DMS53 (cell line): Measurements from ENCODE around the gene SYNDIG1L.

Experiments used
- DNase-seq: peaks from one replicate; lab custom pipeline; 2025; lab: John Stamatoyannopoulos, UW

Gene SYNDIG1L

GRCh38 chr14:74429221-74429691, 3.2 kb upstream of the SYNDIG1L start:
- no peak for DNase-seq

DNA sequence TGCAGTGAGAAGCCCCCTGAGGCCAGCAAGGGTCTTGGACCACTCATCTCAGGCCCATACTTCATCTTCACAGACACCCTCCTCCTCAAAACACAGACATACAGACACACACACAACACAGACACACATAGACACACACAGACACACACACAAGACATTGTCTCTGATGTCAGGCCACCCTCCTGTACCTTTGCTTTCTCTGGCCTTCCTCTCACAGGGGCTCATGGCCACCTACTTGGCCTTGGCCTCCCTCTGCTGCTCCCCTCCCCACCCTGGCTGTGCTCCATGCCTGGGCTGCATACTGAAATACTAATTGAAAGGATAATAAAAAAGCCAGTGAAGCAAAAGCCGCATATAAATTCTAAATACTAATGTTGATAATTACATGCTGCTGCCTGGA, 1.6 kb upstream of the SYNDIG1L start:
- no peak for DNase-seq

DNA sequence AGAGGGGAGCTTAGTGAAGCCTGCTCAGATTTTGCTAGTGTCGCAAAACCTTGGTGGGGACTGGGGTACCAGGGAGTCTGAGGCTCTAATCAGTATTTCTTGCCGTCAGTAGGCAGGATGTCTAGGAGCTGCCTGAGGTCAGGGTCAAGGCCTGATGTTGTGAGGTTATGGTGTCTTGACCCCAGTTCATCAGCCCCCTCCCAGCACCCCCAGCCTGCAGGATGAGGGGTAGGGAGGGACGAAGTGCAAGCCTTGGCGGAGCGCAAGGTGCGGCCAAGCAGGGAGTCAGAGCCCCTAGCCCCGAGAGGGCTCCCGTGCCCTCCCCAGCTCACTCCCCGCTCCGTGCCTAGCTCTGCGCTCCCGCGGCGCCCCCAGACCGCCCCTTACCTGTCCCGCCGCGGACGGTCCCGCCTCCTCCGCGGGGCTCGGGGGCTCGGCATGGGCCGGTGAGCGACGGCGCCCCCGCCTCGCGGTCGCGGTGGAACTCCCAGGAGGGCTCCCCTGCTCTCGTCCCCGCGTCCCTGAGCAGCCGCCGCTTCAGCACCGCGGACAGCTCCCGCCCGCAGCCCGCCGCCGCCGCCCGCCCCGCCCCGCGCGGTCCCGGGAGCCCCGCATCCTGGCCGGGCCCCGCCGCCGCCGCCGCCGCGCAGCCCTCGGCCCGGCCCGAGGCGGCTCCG, 347 bp downstream of the SYNDIG1L start:
- DNase-seq: peak; percentile 38

DNA sequence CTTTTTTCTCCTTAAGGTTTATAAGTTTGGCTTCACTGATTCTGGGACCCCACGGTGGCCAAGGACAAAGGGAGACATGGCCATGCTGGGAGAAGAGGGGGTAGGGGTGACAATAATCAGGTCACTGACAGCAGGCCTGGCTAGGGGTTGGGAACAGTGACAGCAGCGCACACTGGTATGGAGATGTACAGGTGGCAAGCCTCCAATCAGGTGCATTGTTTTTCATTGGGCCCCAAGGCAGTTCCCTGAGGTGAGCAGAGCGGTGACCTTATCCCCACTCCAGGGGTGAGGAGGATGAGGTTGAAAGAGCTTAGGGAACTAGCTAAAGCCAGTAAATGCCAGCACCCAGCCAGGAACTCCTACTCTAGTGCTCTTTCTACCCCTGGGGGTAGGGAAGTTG, 1.4 kb downstream of the SYNDIG1L start:
- DNase-seq: no peak

DNA sequence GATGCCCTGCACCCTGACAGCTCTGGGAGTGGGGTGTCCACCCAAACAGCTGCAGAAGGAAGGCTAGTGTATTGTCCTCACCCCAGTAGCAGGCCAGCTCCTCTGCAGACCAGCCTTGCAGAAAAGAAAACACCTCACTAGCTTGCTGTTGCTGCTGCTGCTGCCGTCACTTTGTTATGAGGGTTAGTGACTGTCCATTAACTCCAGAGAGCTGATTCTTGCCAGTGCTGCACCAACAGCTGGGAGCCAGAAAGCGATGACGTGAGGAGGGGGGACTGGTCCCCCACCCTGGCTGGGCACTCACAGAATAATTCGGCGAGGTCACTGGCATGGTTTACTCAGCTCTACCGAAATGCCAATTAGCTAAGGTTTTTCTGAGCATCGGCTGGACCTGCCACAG, 2.8 kb downstream of the SYNDIG1L start:
- DNase-seq: no peak

DNA sequence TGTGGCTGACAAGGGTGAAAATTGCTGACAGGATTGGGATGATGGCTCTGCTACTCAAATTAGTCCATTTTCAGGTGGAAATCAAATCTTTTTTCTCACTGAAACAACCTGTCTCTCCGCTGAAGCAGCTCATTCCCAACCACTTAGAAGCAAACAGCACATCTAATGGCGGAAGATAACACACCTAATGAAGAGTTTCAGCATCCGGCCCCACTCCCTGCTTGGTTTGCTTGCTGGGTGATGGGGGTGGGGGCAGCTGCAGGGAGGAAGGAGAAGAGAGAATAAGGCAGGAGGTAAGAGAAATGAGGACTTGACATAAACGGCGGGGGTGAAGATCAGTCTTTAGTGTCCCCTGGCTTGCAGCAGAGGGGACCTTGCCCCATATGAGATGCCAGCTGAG, 4.0 kb downstream of the SYNDIG1L start:
- DNase-seq: no peak

GRCh38 chr14:74419086-74419485, 6.9 kb downstream of the SYNDIG1L start:
- DNase-seq: no peak

GRCh38 chr14:74418031-74418430, 8.0 kb downstream of the SYNDIG1L start:
- no peak for DNase-seq

GRCh38 chr14:74417611-74418010, 8.4 kb downstream of the SYNDIG1L start:
- DNase-seq: no peak

- DNase-seq: no peak
These were observed 8.8 kb downstream of the SYNDIG1L start for GRCh38 chr14:74417201-74417600.

GRCh38 chr14:74415115-74415437, 10.9 kb downstream of the SYNDIG1L start:
- no peak for DNase-seq

DNA sequence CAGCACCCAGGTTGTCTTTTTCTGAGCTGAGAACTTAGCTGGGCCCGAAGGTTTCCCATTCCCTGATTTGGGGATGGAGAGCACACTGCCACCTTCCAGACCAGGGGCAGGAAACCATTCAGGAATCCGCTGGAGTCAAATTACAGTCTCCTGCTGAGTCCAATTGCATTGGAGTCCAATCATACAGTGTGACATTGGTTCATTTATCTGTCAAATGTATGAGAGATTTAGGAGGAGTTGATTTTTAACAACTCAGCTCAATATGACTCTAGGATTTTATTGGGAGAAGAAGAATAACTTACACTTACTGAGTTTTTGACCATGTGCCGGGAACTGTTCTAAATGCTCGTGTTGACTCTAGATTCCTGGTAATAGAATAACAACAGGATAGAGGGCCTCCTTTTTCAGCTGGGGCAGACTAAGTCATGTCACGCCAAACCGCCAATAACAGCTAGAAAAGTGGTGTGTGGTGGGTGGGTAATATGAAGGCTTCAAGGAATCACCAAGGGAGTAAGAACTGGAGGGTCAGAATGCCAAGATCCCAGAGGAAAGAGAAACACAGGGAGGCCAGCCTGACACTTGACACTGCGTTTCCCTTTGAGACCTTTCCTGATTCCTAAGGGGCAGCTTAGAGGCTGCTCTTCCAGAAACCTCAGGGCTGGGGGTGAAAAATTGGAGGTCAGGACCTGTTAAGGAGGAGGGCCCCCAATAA, 11.5 kb downstream of the SYNDIG1L start:
- no peak for DNase-seq

GRCh38 chr14:74413627-74414026, 12.4 kb downstream of the SYNDIG1L start:
- no peak for DNase-seq

DNA sequence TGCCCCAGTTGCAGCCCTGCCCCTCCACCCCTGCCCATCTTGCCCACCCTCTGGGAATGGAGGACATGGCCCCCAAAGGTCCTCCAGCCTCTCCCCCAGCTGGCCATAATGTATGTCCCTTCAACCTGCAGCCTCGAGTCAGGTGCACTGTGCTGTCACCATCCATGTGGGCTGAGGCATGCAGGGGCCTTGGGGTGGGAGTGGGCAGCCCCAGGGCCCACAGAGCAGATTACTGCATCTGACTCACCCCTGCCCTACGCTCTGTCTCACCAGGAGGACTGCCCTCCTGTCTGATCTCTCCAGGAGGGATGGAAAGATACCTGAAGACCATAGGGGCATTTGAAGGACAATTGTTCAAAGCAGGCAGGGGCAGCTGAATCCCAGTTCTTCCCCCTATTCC, 13.3 kb downstream of the SYNDIG1L start:
- DNase-seq: no peak

- DNase-seq: no peak
These were observed 14.3 kb downstream of the SYNDIG1L start for GRCh38 chr14:74411671-74412070.

GRCh38 chr14:74409441-74409840, 16.6 kb downstream of the SYNDIG1L start:
- DNase-seq: no peak

- no peak for DNase-seq
These were observed 17.1 kb downstream of the SYNDIG1L start for GRCh38 chr14:74408870-74409269.

- no peak for DNase-seq
These were observed 18.2 kb downstream of the SYNDIG1L start for GRCh38 chr14:74407801-74408154.

DNA sequence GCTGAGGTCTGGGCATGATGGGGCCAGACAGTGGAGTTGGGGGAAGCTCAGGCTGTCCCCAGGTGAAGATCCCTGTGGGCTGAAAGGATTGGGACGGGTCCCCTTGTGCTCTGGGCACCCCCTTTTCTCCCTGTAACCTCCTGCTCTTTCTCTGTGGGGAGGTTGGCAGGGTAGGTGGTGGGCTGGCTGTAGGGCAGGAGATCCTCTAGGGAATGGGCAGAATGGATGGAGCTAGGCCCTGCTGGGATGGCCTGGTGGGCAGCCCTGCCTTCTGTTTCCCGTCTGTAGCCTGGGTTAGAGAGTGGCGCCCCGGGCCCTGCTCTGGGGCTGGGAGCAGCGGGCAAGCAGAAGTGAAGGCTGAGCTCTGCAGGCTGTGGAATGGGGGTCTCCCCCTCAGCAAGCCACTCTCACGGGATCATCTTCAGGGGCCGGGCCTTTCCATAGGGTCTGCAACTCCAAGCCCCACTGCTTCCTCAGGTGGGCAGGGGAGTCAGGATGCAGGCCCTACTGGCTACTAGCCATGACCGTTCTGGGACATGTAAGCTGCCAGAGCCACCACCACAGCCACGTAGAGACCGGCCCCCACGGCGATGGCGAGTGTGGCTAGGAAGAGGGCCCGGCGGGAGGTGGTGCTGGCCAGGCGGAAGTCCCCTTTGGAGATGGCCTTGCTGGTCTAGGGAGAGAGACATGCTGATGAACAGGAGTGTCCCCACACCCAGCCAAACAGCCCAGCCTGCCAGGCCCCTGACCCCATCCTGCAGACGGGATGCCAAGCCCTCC, 18.8 kb downstream of the SYNDIG1L start:
- DNase-seq: no peak

DNA sequence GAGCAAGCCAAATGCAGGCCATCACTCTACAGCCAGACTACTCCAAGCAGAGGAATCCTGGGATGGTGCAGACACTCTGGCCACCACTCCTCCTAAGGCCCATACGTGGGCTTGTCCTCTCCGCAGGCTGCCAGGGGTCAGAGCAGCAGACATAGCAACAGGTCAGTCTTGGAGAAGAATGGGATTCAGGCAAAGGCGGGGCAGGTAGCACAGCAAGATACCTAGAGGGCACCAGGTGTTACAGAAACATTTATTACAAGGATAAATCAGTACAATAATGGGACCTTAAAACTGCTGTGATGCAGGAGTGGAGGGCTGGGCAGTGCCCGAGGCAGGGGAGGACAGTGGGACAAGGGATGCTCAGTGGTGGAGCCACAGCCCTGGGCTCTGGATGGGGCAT, 20.3 kb downstream of the SYNDIG1L start:
- no peak for DNase-seq

DNA sequence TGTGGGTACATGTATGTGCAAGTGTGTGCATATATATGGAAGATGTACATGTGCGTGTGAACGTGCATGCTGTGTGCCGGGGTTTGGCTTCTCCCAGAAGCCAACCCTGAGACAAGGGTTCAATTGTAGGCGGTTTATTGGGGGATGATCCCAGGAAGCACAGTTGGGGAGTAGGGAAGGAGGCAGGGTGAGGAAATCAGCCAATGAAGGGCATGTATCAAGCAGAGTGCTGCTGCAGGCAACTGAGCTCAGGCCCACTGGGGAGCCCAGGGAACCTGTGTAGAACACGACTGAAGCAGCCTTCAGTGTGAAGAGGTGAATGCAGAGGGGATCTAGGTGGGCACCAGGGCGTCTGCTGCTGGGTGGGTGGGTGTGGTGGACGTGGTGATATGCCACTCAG, 21.6 kb downstream of the SYNDIG1L start:
- no peak for DNase-seq

DNA sequence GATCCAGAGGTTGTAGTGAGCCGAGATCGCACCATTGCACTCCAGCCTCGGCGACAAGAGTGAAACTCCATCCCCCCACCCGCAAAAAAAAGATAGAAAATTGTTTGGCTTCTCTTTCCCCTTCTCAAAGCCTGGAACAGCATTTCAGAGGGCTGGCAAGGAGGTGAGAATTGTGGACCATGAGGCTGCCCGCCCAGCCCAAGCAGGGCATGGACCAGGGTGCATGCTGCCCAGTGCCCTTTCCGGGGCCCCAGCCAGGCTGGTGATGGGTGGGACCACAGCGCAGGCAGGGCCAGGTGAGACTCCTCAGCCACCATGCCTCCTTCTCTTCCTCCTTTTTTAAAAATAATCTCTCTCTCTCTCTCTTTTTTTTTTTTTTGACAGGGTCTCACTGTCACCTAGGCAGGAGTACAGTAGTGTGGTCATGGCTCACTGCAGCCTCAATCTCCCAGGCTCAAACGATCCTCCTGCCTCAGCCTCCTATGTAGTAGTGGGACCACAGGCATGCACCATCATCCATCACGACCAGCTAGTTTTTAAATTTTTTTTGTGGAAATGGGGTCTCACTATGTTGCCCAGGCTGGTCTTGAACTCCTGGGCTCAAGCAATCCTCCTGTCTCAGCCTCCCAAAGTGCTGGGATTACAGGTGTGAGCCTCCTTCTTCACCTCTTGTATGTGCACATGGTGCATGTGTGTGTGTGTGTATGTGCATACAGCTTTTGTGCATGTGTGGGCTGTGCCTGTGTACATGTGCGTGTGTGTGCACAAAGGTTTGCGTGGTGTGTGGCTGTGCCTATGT, 22.2 kb downstream of the SYNDIG1L start:
- no peak for DNase-seq
